ENCODE data around the gene NUDCD3. TPM values are rescaled to one million over a fixed set of nuclear protein-coding genes. Genes with fewer than 3 reads are reported as not detected.

The NUDCD3 gene
- total RNA-seq, 4 donors from 2014 or later, result 28.5 to 115 (median 52.6) TPM

DNA sequence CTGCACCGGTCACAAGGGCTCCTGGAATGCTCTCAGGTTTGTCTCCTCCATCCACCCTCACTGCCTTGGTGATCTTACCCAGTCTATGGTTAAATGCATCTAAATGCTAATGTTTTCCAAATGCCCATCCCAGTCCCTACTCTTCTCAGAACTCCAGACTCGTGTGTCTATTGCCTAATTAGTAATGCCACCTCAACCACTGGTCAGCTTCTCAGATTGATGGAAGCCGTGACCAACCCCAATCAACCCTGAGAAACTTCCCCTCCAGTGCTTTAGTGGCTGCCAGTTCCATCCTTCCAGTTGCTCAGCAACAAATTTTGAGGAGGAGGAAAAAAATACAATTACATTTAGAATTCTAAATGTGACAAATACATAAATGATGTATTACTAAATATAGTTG lies 18.6 kb downstream of the NUDCD3 start:
- no peak for TF ChIP-seq POLR2A (IDR thresholded peaks at IDR 0.05)
- TF ChIP-seq, protein P1, sequence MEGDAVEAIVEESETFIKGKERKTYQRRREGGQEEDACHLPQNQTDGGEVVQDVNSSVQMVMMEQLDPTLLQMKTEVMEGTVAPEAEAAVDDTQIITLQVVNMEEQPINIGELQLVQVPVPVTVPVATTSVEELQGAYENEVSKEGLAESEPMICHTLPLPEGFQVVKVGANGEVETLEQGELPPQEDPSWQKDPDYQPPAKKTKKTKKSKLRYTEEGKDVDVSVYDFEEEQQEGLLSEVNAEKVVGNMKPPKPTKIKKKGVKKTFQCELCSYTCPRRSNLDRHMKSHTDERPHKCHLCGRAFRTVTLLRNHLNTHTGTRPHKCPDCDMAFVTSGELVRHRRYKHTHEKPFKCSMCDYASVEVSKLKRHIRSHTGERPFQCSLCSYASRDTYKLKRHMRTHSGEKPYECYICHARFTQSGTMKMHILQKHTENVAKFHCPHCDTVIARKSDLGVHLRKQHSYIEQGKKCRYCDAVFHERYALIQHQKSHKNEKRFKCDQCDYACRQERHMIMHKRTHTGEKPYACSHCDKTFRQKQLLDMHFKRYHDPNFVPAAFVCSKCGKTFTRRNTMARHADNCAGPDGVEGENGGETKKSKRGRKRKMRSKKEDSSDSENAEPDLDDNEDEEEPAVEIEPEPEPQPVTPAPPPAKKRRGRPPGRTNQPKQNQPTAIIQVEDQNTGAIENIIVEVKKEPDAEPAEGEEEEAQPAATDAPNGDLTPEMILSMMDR (IDR thresholded peaks at IDR 0.05), result no peak
- Histone ChIP-seq H3K9me3 (no peaks in the 10 kb centered on the region), H3K27me3 (no peaks in the 10 kb centered on the region), H3K27ac (no peak overlapping the region), H3K36me3 (no peaks in the 10 kb centered on the region), H3K4me1 (no peaks in the 10 kb centered on the region), H3K4me3 (no peak overlapping the region)
- no peak for DNase-seq
- intact Hi-C loops (cut with DNase I; ENCODE audit: low total_unique reads), result no loop called here

- no peaks in the 10 kb centered on the region for H3K36me3 ChIP-seq
- TF ChIP-seq POLR2A (IDR thresholded peaks at IDR 0.05), result no peak
- TF ChIP-seq, protein P1 (IDR thresholded peaks at IDR 0.05), result no peak
- no peaks in the 10 kb centered on the region for H3K4me1 ChIP-seq
- no peak for DNase-seq
- no peak overlapping the region for H3K27ac ChIP-seq
- intact Hi-C loops (cut with DNase I; ENCODE audit: low total_unique reads), result no loop called here
- H3K9me3 ChIP-seq, result no peaks in the 10 kb centered on the region
- no peaks in the 10 kb centered on the region for H3K27me3 ChIP-seq
- no peak overlapping the region for H3K4me3 ChIP-seq
These were observed 19.0 kb downstream of the NUDCD3 start for GRCh38 chr7:44471436-44471835.

GRCh38 chr7:44470628-44471245 lies 19.7 kb downstream of the NUDCD3 start:
- TF ChIP-seq, protein P1 (IDR thresholded peaks at IDR 0.05), result no peak
- TF ChIP-seq POLR2A (IDR thresholded peaks at IDR 0.05), result no peak
- Histone ChIP-seq H3K4me1 (no peaks in the 10 kb centered on the region), H3K36me3 (no peaks in the 10 kb centered on the region), H3K27me3 (no peaks in the 10 kb centered on the region), H3K4me3 (no peak overlapping the region), H3K9me3 (no peaks in the 10 kb centered on the region), H3K27ac (no peak overlapping the region)
- intact Hi-C loops (cut with DNase I; ENCODE audit: low total_unique reads), result no loop called here
- DNase-seq, result no peak

- no peaks in the 10 kb centered on the region for H3K27me3 ChIP-seq
- no peaks in the 10 kb centered on the region for H3K9me3 ChIP-seq
- DNase-seq, result no peak
- TF ChIP-seq, protein P1 (IDR thresholded peaks at IDR 0.05), result no peak
- no peak for TF ChIP-seq POLR2A (IDR thresholded peaks at IDR 0.05)
- H3K4me1 ChIP-seq, result no peaks in the 10 kb centered on the region
- H3K36me3 ChIP-seq, result no peaks in the 10 kb centered on the region
- intact Hi-C loops (cut with DNase I; ENCODE audit: low total_unique reads), result no loop called here
- H3K27ac ChIP-seq, result no peak overlapping the region
- H3K4me3 ChIP-seq, result no peak overlapping the region
These were observed 20.4 kb downstream of the NUDCD3 start for GRCh38 chr7:44470135-44470479.

GRCh38 chr7:44469461-44470134 lies 20.9 kb downstream of the NUDCD3 start:
- Histone ChIP-seq H3K4me1 (no peaks in the 10 kb centered on the region), H3K27ac (no peak overlapping the region)
- intact Hi-C loops (cut with DNase I; ENCODE audit: low total_unique reads), result no loop called here

More at GRCh38 chr7:44469461-44470134, 20.9 kb downstream of the NUDCD3 start:
- Histone ChIP-seq H3K9me3 (no peaks in the 10 kb centered on the region), H3K36me3 (no peaks in the 10 kb centered on the region), H3K4me3 (no peak overlapping the region), H3K27me3 (no peaks in the 10 kb centered on the region)
- TF ChIP-seq, protein P1 (IDR thresholded peaks at IDR 0.05), result no peak
- TF ChIP-seq POLR2A (IDR thresholded peaks at IDR 0.05), result no peak
- no peak for DNase-seq

All from uterus (tissue), 4 donors.